ENCODE measurements around the gene TUBB.

- no peak for TF ChIP-seq CTCF (IDR thresholded peaks at IDR 0.05; ENCODE audit: low read length)
- TF ChIP-seq EZH2 (optimal IDR thresholded peaks at IDR 0.05; ENCODE audit: low read depth, low read length), result no peak
- no peak for TF ChIP-seq EZH2phosphoT487 (IDR thresholded peaks at IDR 0.05; ENCODE audit: low read length)
These were observed 32.2 kb downstream of the TUBB start for GRCh38 chr6:30752157-30752927.
